DOHH2 (cell line): ENCODE results near the gene ITIH2.

Experiments
- H3F3A ChIP-seq: fragments of 200-600 bp; sonication (generic), shearing (Covaris generic); 2 replicates; pipeline ENCODE4 v1.6.0; 2016; ENCODE audit warnings: antibody characterized with exemption, mild to moderate bottlenecking; ENCODE audit not compliant: control insufficient read depth, insufficient read depth
- H3K27ac ChIP-seq: fragments of 200-600 bp; sonication (generic); 2 replicates; pipeline ENCODE4 v1.5.1; 2014; ENCODE audit warnings: low read depth, mild to moderate bottlenecking, low read length, moderate library complexity
- H3K27me3 ChIP-seq: fragments of 200-600 bp; sonication (generic); 2 replicates; pipeline ENCODE4 v1.6.1; 2014; ENCODE audit warnings: mild to moderate bottlenecking, low read length, mixed read lengths; ENCODE audit not compliant: control insufficient read depth
- H3K36me3 ChIP-seq: fragments of 200-600 bp; sonication (generic); 2 replicates; pipeline ENCODE4 v1.6.1; 2014; ENCODE audit warnings: mild to moderate bottlenecking, low read length, moderate library complexity, mixed read lengths; ENCODE audit not compliant: control insufficient read depth
- H3K4me1 ChIP-seq: fragments of 200-600 bp; sonication (generic); 2 replicates; pipeline ENCODE4 v1.6.1; 2014; ENCODE audit warnings: mild to moderate bottlenecking, low read length, mixed read lengths; ENCODE audit not compliant: control insufficient read depth
- H3K4me2 ChIP-seq: fragments of 200-600 bp; sonication (generic); 2 replicates; pipeline ENCODE4 v1.6.0; 2014; ENCODE audit warnings: mild to moderate bottlenecking, low read length, moderate library complexity
- H3K4me3 ChIP-seq: fragments of 200-600 bp; sonication (generic); 2 replicates; pipeline ENCODE4 v1.5.1; 2014; ENCODE audit warnings: mild to moderate bottlenecking, low read length, mixed read lengths
- H3K79me2 ChIP-seq: fragments of 200-600 bp; sonication (generic); 2 replicates; pipeline ENCODE4 v1.6.1; 2014; ENCODE audit warnings: mild to moderate bottlenecking, low read length, mixed read lengths; ENCODE audit not compliant: control insufficient read depth
- H3K9me2 ChIP-seq: fragments of 200-600 bp; sonication (generic); replicated peaks from 2 replicates; pipeline ENCODE4 v1.6.1; 2014; ENCODE audit warnings: mild to moderate bottlenecking, low read length, mixed read lengths; ENCODE audit not compliant: control insufficient read depth
- H3K9me3 ChIP-seq: fragments of 200-600 bp; sonication (generic); 2 replicates; pipeline ENCODE4 v1.6.1; 2014; ENCODE audit warnings: antibody characterized with exemption, low read length, mixed read lengths; ENCODE audit not compliant: control insufficient read depth, insufficient read depth
- H4K20me1 ChIP-seq: fragments of 200-600 bp; sonication (generic); 2 replicates; pipeline ENCODE4 v1.6.0; 2014; ENCODE audit warnings: low read depth, mild to moderate bottlenecking, antibody characterized with exemption, low read length, moderate library complexity; ENCODE audit not compliant: control insufficient read depth, insufficient read depth
- EZH2phosphoT487 ChIP-seq: fragments of 200-600 bp; sonication (generic); IDR thresholded peaks from 2 replicates; pipeline ENCODE4 v1.6.1; 2017; ENCODE audit warnings: borderline replicate concordance, mild to moderate bottlenecking, antibody characterized with exemption, low read length, moderate library complexity, mixed read lengths
- TF ChIP-seq, protein P1 (sequence below): fragments of 200-600 bp; sonication (generic); IDR thresholded peaks from one replicate; pipeline ENCODE4 v1.5.1; 2014; ENCODE audit warnings: antibody characterized with exemption, mild to moderate bottlenecking, low read depth, low read length; ENCODE audit not compliant: poor library complexity, severe bottlenecking

ITIH2 gene

DNA sequence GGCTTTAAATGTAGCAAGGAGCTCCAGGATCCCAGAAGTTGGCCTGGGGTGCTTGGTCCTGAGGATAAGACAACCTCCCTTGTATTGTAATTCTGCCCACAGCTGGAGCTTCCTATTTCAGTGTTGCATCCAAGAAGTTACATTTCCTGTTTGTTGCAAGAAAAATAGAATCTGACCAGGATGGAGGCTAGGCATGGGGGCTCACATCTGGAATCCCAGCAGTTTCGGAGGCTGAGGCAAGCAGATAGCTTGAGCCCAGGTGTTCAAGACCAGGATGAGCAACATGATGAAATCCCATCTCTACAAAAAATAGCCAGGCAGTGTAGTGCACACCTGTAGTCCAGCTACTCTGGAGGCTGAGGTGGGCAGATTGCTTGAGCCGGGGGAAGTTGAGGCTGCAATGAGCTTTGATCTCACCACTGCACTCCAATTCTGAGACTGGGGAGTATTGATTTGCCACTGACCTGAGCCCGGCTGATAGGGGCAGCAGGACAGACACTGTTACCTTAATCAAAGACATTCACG, 766 bp upstream of the ITIH2 start:
- no peaks in the 10 kb centered on the region for H3K79me2 ChIP-seq
- no peak for TF ChIP-seq EZH2phosphoT487
- TF ChIP-seq, protein P1, sequence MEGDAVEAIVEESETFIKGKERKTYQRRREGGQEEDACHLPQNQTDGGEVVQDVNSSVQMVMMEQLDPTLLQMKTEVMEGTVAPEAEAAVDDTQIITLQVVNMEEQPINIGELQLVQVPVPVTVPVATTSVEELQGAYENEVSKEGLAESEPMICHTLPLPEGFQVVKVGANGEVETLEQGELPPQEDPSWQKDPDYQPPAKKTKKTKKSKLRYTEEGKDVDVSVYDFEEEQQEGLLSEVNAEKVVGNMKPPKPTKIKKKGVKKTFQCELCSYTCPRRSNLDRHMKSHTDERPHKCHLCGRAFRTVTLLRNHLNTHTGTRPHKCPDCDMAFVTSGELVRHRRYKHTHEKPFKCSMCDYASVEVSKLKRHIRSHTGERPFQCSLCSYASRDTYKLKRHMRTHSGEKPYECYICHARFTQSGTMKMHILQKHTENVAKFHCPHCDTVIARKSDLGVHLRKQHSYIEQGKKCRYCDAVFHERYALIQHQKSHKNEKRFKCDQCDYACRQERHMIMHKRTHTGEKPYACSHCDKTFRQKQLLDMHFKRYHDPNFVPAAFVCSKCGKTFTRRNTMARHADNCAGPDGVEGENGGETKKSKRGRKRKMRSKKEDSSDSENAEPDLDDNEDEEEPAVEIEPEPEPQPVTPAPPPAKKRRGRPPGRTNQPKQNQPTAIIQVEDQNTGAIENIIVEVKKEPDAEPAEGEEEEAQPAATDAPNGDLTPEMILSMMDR, result no peak
- no peaks in the 10 kb centered on the region for H3K9me2 ChIP-seq
- peaks cover 3% of the 10 kb centered on the region; the same call in 1 of the 2 replicates for H3K27me3 ChIP-seq
- no peaks in the 10 kb centered on the region for H3K36me3 ChIP-seq
- H3K4me1 ChIP-seq, result no peaks in the 10 kb centered on the region
- no peak overlapping the region for H3K4me2 ChIP-seq
- H3K27ac ChIP-seq, result no peak overlapping the region
- H4K20me1 ChIP-seq, result no peaks in the 10 kb centered on the region
- no peaks in the 10 kb centered on the region for H3K9me3 ChIP-seq
- no peak overlapping the region for H3K4me3 ChIP-seq
- no peaks in the 10 kb centered on the region for H3F3A ChIP-seq

DNA sequence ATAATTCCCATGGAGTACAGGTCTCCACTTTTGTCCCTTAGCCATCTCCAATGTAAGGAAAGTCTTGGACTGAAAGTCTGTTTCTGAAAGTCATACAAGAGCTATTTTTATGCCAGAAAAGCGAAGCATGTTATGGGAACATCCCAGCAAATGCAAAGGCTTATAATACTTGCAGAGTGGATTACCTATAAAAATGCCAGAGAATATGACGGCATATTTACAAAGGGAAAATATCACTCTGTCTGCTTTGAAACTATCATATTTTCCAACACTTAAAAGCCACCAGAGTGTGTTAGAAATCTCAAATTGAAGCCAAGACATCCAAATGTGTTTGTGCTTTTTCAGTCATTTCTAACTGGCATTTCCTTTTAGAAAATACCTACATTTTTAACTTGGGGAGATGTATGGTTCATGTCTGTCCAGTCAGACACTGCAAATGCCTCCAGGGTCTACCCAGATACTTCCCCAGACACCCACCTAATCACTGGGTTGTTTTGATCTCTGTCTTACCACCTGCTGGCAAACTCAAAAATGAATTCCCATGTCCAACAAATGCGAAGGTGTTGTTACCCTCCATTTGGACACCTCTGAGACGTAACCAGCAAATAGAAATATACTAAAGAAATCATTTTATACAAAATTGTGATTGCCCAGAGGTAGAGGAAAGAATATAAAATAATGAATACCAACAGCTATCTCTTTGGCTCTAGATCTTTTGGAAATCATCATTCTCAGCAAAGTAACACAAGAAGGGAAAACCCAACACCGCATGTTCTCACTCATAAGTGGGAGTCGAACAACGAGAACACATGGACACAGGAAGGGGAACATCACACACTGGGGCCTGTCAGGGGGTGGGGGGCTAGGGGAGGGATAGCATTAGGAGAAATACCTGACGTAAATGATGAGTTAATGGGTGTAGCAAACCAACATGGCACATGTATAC, 1.2 kb downstream of the ITIH2 start:
- Histone ChIP-seq H3K27ac (no peak overlapping the region), H3K36me3 (no peaks in the 10 kb centered on the region), H3K4me1 (no peaks in the 10 kb centered on the region), H3F3A (no peaks in the 10 kb centered on the region), H3K79me2 (no peaks in the 10 kb centered on the region), H3K27me3 (peaks cover 3% of the 10 kb centered on the region), H3K9me2 (no peaks in the 10 kb centered on the region), H3K4me3 (no peak overlapping the region), H3K9me3 (no peaks in the 10 kb centered on the region), H3K4me2 (no peak overlapping the region), H4K20me1 (no peaks in the 10 kb centered on the region)
- TF ChIP-seq EZH2phosphoT487, result no peak
- TF ChIP-seq, protein P1, result no peak

DNA sequence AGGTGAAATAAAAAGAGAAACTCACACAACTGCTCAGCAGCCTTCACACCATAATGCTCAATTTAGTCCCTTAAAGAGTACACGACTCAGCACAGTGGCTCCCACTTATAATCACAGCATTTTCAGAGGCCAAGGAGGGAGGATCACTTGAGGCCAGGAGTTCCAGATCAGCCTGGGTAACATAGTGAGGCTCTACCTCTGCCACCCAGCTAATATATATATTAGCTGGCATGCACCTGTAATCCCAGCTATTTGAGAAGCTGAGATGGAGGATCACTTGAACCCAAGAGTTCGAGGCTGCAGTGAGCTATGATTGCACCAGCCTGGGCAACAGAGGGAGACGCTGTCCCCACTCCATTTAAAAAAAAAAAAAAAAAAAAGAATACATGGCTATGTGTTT, 2.2 kb downstream of the ITIH2 start:
- Histone ChIP-seq H3K27ac (no peak overlapping the region), H3K4me2 (no peak overlapping the region), H3K36me3 (no peaks in the 10 kb centered on the region), H4K20me1 (no peaks in the 10 kb centered on the region), H3K27me3 (peaks cover 3% of the 10 kb centered on the region), H3K4me3 (no peak overlapping the region), H3K79me2 (no peaks in the 10 kb centered on the region), H3K9me2 (no peaks in the 10 kb centered on the region), H3F3A (no peaks in the 10 kb centered on the region), H3K9me3 (no peaks in the 10 kb centered on the region), H3K4me1 (no peaks in the 10 kb centered on the region)
- TF ChIP-seq, protein P1, result no peak
- TF ChIP-seq EZH2phosphoT487, result no peak
